Esophagus squamous epithelium (tissue), 5 donors: ENCODE data around the gene ARHGAP35. TPM values are rescaled to one million over a fixed set of nuclear protein-coding genes. Genes with fewer than 3 reads are reported as not detected.

ENCODE experiments used
- DNase-seq: peaks from one replicate; lab custom pipeline; 2025; lab: John Stamatoyannopoulos, UW
- H3K27ac ChIP-seq, 4 donors: fragments of 200-600 bp; sonication (generic); one replicate each; pipeline ENCODE4 v1.5.1; 2016 to 2019; ENCODE audit warnings: mild to moderate bottlenecking in 1 of 4
- H3K27me3 ChIP-seq, 4 donors: fragments of 200-600 bp; sonication (generic); 1 replicate in 3 of 4; 2 replicates in 1 of 4; pipeline versions ENCODE4 v1.5.1 to v1.6.0; 2017 to 2021; ENCODE audit warnings: antibody characterized with exemption in 1 of 4
- H3K36me3 ChIP-seq, 3 donors: fragments of 200-600 bp; sonication (generic); one replicate each; pipeline ENCODE4 v1.5.1; 2016 to 2019
- H3K4me1 ChIP-seq, 3 donors: fragments of 200-600 bp; sonication (generic); one replicate each; pipeline ENCODE4 v1.5.1; 2017 to 2019
- H3K4me3 ChIP-seq, 4 donors: fragments of 200-600 bp; sonication (generic); 1 replicate in 3 of 4; 2 replicates in 1 of 4; pipeline ENCODE4 v1.5.1; 2016 to 2019; ENCODE audit warnings: mild to moderate bottlenecking in 2 of 4, moderate library complexity in 1 of 4
- H3K9me3 ChIP-seq, 3 donors: fragments of 200-600 bp; sonication (generic); one replicate each; pipeline ENCODE4 v1.5.1; 2016 to 2019
- POLR2A ChIP-seq, 4 donors: fragments of 450-650 bp; IDR thresholded peaks; one replicate each; pipeline ENCODE4 v1.6.1; 2017; ENCODE audit warnings: antibody characterized with exemption in 4 of 4, mild to moderate bottlenecking in 4 of 4, moderate library complexity in 3 of 4
- WGBS, 2 donors: methylation state at CpG; one replicate each; pipeline ENCODE4 v1.1.5; 2018; 5-methylcytosine and 5-hydroxymethylcytosine counted together
- intact Hi-C: fragments of 100-400 bp; cut with DNase I; formaldehyde crosslinking; loops from one replicate; pipeline ENCODE4 v1.15.0; 2022
- total RNA-seq, 4 donors: library from RNA; depleted of rRNA; stranded (reverse); fragments of >200 nt; gene quantifications; one replicate each; pipeline ENCODE4 v1.1.0, GENCODE V29; 2016
- TF ChIP-seq, protein P1 (sequence below), 6 experiments: fragments of 450-650 bp in 4 of 6; fragments of 200-600 bp in 2 of 6; sonication (generic) in 2 of 6; IDR thresholded peaks; one replicate each; pipeline ENCODE4 v1.5.1; 2016 to 2019; ENCODE audit warnings: antibody characterized with exemption in 6 of 6, mild to moderate bottlenecking in 4 of 6, moderate library complexity in 4 of 6
- donor health status: DM: yes; HTN: yes; CAD: no.

Gene ARHGAP35
- total RNA-seq, 4 donors from 2014 or later = 28.6 to 41.6 (median 32.1) TPM

DNA sequence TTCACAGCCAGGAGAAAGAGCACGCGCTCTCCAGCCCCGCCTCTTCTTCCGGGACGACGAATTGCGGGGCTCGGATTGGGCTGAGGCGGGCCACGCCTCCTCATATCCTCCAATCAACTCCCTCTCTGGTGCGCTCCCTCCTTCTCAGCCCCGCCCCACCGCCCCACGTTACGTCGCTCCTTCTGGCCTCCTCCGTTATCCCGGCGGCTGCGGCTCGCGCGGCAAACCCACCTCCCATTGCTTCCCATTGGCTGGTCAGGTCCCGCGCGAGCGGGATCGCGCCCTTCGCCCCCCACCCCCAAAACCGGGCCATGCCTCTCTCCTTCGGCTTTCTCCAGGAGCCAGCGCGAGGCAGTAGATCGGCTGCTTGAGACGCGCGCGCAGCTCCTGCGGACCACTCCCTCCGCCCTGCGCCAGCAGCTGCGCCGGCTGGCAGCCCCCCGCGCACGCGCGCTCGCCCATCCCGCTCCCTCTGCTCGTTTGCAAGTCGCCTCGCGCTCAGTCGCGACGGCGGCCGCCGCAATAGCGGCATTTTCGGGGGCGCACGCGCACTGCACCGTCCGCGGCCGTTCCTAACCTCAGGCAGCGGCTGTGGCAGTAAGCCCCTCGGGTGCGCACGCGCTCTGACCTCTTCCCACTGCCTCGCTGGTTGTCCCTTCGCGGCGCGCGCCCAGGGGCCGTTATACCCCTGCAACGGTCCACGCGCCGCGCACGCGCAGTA is 512 bp upstream of the ARHGAP35 start:
- H3K4me1 ChIP-seq = peaks cover 40 to 73% (median 51%) of the 10 kb centered on the region in 3 donors
- peak in 2 of 4 donors; percentile 74 to 85 for TF ChIP-seq POLR2A (IDR thresholded peaks at IDR 0.05)
- TF ChIP-seq, protein P1, sequence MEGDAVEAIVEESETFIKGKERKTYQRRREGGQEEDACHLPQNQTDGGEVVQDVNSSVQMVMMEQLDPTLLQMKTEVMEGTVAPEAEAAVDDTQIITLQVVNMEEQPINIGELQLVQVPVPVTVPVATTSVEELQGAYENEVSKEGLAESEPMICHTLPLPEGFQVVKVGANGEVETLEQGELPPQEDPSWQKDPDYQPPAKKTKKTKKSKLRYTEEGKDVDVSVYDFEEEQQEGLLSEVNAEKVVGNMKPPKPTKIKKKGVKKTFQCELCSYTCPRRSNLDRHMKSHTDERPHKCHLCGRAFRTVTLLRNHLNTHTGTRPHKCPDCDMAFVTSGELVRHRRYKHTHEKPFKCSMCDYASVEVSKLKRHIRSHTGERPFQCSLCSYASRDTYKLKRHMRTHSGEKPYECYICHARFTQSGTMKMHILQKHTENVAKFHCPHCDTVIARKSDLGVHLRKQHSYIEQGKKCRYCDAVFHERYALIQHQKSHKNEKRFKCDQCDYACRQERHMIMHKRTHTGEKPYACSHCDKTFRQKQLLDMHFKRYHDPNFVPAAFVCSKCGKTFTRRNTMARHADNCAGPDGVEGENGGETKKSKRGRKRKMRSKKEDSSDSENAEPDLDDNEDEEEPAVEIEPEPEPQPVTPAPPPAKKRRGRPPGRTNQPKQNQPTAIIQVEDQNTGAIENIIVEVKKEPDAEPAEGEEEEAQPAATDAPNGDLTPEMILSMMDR (IDR thresholded peaks at IDR 0.05) = peak in 2 of 6 experiments; percentile 6 to 12
- H3K9me3 ChIP-seq = no peaks in the 10 kb centered on the region
- H3K4me3 ChIP-seq = peak overlapping the region; percentile 80 to 98 (median 97)
- DNase-seq = peak; percentile 87
- H3K36me3 ChIP-seq = no peaks in the 10 kb centered on the region
- no peaks in the 10 kb centered on the region for H3K27me3 ChIP-seq
- H3K27ac ChIP-seq = peak overlapping the region; percentile 93 to 99 (median 98)
- intact Hi-C loops = loop anchor here (10.0 kb wide), 1 partner anchor 65 kb away; no protein-coding TSS in a partner anchor
- 1% methylated on average over 25 to 30 of the region's 89 CpGs for WGBS, 2 donors

DNA sequence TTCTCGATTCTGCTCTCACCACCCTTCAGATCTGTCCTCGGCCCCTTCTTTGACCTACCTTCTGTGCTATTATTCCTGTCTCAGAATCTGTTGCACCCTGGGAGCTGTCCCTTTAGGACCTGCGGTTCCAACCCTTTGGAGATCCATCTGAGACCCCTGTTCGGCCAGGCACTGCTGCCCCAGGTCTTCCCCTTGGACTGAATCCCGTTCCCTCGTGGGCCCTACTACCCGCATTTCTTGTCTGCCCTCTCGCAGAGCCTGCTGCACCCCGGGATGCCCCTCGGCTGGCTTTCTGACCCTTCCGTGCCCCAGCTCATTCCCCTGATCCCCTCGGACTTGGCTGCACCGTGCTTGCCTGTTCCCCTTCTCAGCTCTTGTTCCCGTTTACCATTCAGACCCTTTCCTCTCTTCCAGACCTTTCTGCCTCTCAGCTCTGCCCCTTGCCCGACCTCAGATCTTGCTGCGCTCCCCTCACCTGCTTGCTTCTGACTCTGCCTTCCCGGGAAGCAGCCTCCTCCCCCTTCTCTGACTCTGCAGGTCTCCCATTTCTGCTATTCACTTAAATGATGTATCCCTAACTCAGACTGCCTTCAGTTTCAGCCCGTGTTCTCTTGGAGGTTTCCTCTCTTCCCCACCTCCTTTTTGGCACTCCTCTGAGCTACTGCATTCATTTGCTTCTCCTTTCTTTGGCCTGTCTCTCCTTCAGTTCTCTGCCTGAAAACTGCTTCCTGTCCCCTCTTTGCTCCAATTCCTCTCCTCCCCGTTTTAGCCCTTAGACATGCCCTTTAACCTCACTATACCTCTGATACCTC is 1.1 kb downstream of the ARHGAP35 start:
- Histone ChIP-seq H3K36me3 (no peaks in the 10 kb centered on the region), H3K4me3 (peak overlapping the region; percentile 80 to 98 (median 97)), H3K9me3 (no peaks in the 10 kb centered on the region), H3K27ac (peak overlapping the region; percentile 93 to 99 (median 98)), H3K4me1 (peaks cover 43 to 73% (median 45%) of the 10 kb centered on the region in 3 donors), H3K27me3 (no peaks in the 10 kb centered on the region)
- intact Hi-C loops = loop anchor here (10.0 kb wide), 1 partner anchor 63 kb away; no protein-coding TSS in a partner anchor
- WGBS, 2 donors = 1 to 2% methylated on average over 19 of the region's 19 CpGs
- no peak for TF ChIP-seq POLR2A (IDR thresholded peaks at IDR 0.05)
- TF ChIP-seq, protein P1 (IDR thresholded peaks at IDR 0.05) = no peak
- DNase-seq = no peak

DNA sequence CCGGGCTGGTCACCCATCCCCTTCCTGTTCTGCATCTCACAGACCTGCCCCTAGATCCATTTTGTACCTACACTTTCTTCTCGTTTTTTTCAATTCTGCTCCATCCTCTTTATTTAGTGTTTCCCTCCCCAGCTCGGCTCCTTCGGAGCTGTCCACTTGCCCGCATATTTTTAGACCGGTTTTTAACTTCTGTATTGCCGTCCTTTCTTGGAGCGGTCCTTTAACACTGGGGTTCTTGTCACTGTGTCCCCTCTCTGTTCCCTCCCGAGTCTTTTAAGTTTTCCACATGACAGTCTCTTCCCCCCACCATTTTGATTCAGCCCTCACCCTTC is 1.7 kb downstream of the ARHGAP35 start:
- Histone ChIP-seq H3K9me3 (no peaks in the 10 kb centered on the region), H3K27ac (peak overlapping the region; percentile 93 to 99 (median 98)), H3K4me3 (peak overlapping the region; percentile 80 to 98 (median 97)), H3K27me3 (no peaks in the 10 kb centered on the region), H3K36me3 (no peaks in the 10 kb centered on the region), H3K4me1 (peaks cover 45 to 73% (median 49%) of the 10 kb centered on the region in 3 donors)
- WGBS, 2 donors = 13 to 15% methylated on average over 9 of the region's 9 CpGs
- intact Hi-C loops = loop anchor here (10.0 kb wide), 1 partner anchor 62 kb away; no protein-coding TSS in a partner anchor
- DNase-seq = no peak
- TF ChIP-seq, protein P1 (IDR thresholded peaks at IDR 0.05) = no peak
- no peak for TF ChIP-seq POLR2A (IDR thresholded peaks at IDR 0.05)

DNA sequence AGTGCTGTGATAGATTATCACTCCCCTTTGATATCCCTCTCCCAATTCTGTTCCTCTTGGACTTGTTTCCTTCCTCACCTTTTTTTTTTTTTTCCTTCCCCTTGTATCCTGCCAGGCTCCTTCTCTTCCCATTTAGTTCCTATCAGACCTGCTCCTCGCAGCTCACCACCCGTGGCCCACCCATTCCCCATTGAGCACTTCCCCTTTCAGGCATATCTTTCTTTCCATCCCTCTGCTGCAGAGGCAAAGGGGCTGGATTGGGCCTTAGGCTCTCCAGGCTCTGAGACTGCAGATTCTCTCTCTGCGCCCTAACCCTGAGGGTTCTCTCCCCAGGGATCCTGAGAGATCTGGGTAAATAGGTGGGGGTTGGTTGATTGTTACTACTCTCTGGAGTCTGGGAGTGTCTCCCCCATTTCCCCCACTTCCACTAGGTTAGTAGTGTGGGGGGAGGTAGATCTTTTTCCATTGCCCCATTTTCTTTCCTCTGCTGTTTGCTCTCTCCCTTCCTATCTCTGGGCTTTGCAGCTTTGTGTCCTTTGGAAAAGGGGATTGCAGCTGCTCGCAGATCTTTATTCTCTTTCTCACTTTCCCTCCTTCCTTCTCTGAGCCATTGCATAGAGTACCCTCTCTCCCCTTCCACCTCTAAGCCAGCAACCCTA is 2.3 kb downstream of the ARHGAP35 start:
- H3K27ac ChIP-seq = peak overlapping the region; percentile 64 to 99 (median 96)
- intact Hi-C loops = loop anchor here (10.0 kb wide), 1 partner anchor 62 kb away; no protein-coding TSS in a partner anchor
- H3K36me3 ChIP-seq = no peaks in the 10 kb centered on the region
- no peaks in the 10 kb centered on the region for H3K9me3 ChIP-seq
- WGBS, 2 donors = 25 to 41% methylated on average over 4 of the region's 4 CpGs
- no peaks in the 10 kb centered on the region for H3K27me3 ChIP-seq
- H3K4me3 ChIP-seq = peak overlapping the region in 3 of 4 donors; percentile 80 to 98 (median 98)
- no peak for TF ChIP-seq POLR2A (IDR thresholded peaks at IDR 0.05)
- TF ChIP-seq, protein P1 (IDR thresholded peaks at IDR 0.05) = no peak
- H3K4me1 ChIP-seq = peaks cover 51 to 76% (median 55%) of the 10 kb centered on the region in 3 donors
- DNase-seq = no peak
